Epithelial cell of esophagus (primary cell): ENCODE measurements around the gene GAS2L1.

Experiments
- DNase-seq: peaks from one replicate; pipeline ENCODE4 v3.0.0; 2010; ENCODE audit warnings: low read depth
- H3K4me3 ChIP-seq: 2 replicates; pipeline ENCODE4 v1.5.1; 2011; ENCODE audit warnings: mild to moderate bottlenecking, low read length, control low read depth
- TF ChIP-seq, protein P1 (sequence below): IDR thresholded peaks from 2 replicates; pipeline ENCODE4 v1.5.1; 2011; ENCODE audit warnings: low read depth, mild to moderate bottlenecking, low read length, control low read depth, inconsistent platforms; ENCODE audit not compliant: insufficient read depth; ENCODE audit errors: missing control alignments

The GAS2L1 gene

GRCh38 chr22:29319072-29319471 is 12.6 kb downstream of the GAS2L1 start:
- TF ChIP-seq, protein P1, sequence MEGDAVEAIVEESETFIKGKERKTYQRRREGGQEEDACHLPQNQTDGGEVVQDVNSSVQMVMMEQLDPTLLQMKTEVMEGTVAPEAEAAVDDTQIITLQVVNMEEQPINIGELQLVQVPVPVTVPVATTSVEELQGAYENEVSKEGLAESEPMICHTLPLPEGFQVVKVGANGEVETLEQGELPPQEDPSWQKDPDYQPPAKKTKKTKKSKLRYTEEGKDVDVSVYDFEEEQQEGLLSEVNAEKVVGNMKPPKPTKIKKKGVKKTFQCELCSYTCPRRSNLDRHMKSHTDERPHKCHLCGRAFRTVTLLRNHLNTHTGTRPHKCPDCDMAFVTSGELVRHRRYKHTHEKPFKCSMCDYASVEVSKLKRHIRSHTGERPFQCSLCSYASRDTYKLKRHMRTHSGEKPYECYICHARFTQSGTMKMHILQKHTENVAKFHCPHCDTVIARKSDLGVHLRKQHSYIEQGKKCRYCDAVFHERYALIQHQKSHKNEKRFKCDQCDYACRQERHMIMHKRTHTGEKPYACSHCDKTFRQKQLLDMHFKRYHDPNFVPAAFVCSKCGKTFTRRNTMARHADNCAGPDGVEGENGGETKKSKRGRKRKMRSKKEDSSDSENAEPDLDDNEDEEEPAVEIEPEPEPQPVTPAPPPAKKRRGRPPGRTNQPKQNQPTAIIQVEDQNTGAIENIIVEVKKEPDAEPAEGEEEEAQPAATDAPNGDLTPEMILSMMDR: no peak
- no peak for DNase-seq
- no peak overlapping the region for H3K4me3 ChIP-seq

- TF ChIP-seq, protein P1: peak; percentile 21
- no peak overlapping the region for H3K4me3 ChIP-seq
- no peak for DNase-seq
These were observed 14.1 kb downstream of the GAS2L1 start for GRCh38 chr22:29320546-29320945.

GRCh38 chr22:29323641-29324040 is 17.2 kb downstream of the GAS2L1 start:
- no peak for DNase-seq
- TF ChIP-seq, protein P1: no peak
- no peak overlapping the region for H3K4me3 ChIP-seq

- TF ChIP-seq, protein P1: no peak
- DNase-seq: no peak
These were observed 18.9 kb downstream of the GAS2L1 start for GRCh38 chr22:29325356-29325755.

DNA sequence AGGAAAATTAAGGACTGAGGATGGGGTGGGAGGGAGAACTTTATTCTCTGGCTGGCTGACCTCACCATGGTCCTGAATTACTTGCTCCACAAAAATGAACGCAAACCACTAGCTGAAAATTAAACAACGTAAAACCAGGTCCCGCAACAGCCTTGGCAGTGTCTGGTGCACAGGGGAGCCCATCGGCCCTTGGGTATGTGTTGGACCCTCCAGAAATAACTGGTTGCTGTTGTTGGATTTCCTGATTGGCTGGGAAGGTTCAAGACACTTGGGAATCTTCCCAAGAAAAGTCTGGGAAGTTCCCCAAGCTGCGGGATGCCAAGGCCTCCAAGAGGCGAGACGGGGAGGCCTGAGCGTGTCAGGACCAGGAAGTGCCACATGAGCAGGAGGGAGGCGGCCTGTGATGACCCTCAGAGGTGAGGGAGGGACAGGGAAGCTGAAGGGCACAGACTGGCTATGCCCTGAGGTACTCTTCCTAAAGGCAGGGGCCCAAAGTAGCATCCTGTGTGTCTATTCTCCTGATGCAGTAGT is 19.4 kb downstream of the GAS2L1 start:
- TF ChIP-seq, protein P1: no peak
- H3K4me3 ChIP-seq: no peak overlapping the region
- no peak for DNase-seq

More at GRCh38 chr22:29325356-29325755, 18.9 kb downstream of the GAS2L1 start:
- H3K4me3 ChIP-seq: no peak overlapping the region

DNA sequence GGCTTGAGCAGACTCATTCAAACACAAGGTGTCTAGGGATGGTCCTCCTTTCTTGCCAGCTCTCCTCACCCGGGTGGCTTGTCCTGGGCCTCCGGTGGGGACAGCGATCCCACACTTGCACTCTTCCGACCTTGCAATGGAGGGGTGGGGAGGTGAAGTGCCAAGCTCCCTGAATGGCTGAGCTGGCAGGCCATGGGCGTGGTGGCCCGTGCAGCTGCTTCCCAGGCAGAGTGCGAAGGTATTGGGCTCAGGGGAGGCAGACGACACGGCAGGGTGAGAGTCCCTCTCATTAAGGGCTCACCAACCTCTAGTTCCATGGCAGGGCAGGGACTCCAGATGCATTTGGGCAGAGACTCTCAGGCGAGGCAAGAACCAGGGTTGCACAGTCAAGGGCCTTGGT is 20.0 kb downstream of the GAS2L1 start:
- H3K4me3 ChIP-seq: no peak overlapping the region
- no peak for DNase-seq
- TF ChIP-seq, protein P1: no peak

DNA sequence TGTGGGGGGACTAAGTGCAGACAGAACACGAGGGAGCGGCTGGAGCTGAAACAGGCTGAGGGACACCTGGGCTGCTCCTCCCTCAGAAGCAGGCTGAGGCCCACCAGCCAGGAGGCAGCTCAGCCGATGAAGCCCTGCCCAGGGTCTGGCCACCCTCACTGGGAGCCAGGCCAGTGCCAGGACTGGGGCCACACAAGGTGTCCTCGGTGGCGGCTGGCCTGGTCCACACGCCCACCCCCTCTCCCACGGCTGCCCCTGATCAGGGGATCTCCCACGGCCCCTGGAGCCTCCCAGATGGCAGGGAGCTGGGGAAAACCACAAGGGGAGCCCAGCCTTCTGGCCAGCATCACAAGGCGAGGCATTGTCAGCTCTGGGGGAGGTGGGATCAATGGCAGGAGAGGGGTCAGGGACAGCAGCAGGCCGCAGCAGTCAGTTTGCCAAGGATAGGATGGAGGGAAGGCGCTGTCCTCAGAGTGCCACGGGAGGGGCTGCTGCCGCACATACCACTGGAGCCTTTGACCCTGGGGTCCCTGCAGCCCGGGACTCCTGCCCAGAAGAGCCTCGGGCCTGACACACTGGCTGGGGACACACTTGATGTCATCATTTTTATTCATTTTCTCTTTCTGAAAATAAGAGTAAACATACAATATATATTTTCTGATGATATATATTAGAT is 20.8 kb downstream of the GAS2L1 start:
- TF ChIP-seq, protein P1: no peak
- DNase-seq: no peak

More for the DNA sequence above, 20.8 kb downstream of the GAS2L1 start:
- H3K4me3 ChIP-seq: no peak overlapping the region
